BE2C (cell line): ENCODE data around the gene SCYGR6.

Experiments
- DNase-seq: peaks from one replicate; pipeline ENCODE4 v3.0.0-alpha.2; 2020
- H3K27me3 ChIP-seq: fragments of 250-450 bp; sonication (Bioruptor Pico); 2 replicates; pipeline ENCODE4 v1.5.1; 2020; ENCODE audit warnings: mild to moderate bottlenecking
- H3K36me3 ChIP-seq: fragments of 250-450 bp; sonication (Bioruptor Pico); 2 replicates; pipeline ENCODE4 v1.5.1; 2020; ENCODE audit warnings: mild to moderate bottlenecking
- H3K4me1 ChIP-seq: fragments of 250-450 bp; sonication (Bioruptor Pico); 2 replicates; pipeline ENCODE4 v1.5.1; 2020
- H3K4me3 ChIP-seq: 2 replicates; pipeline ENCODE4 v1.5.1; 2011; ENCODE audit warnings: low read depth, low read length
- H3K9me3 ChIP-seq: fragments of 250-450 bp; sonication (Bioruptor Pico); 2 replicates; pipeline ENCODE4 v1.5.1; 2020
- CTCF ChIP-seq: IDR thresholded peaks from 2 replicates; pipeline ENCODE4 v1.5.1; 2012; ENCODE audit warnings: mild to moderate bottlenecking, low read depth, low read length

The SCYGR6 gene

GRCh38 chr2:227703961-227704360 is 20.6 kb downstream of the SCYGR6 start:
- TF ChIP-seq CTCF, result no peak
- Histone ChIP-seq H3K36me3 (no peaks in the 10 kb centered on the region), H3K4me1 (no peaks in the 10 kb centered on the region), H3K4me3 (no peak overlapping the region), H3K27me3 (peaks cover 16% of the 10 kb centered on the region), H3K9me3 (no peaks in the 10 kb centered on the region)
- DNase-seq, result no peak

- Histone ChIP-seq H3K4me1 (no peaks in the 10 kb centered on the region), H3K27me3 (peaks cover 18% of the 10 kb centered on the region), H3K9me3 (no peaks in the 10 kb centered on the region), H3K36me3 (no peaks in the 10 kb centered on the region), H3K4me3 (no peak overlapping the region)
- DNase-seq, result no peak
- no peak for TF ChIP-seq CTCF
Observed at GRCh38 chr2:227703280-227703732, 21.3 kb downstream of the SCYGR6 start.

GRCh38 chr2:227701556-227701955 is 23.0 kb downstream of the SCYGR6 start:
- peaks cover 17% of the 10 kb centered on the region for H3K27me3 ChIP-seq
- H3K9me3 ChIP-seq, result no peaks in the 10 kb centered on the region
- TF ChIP-seq CTCF, result no peak
- no peaks in the 10 kb centered on the region for H3K4me1 ChIP-seq
- DNase-seq, result no peak
- no peak overlapping the region for H3K4me3 ChIP-seq
- no peaks in the 10 kb centered on the region for H3K36me3 ChIP-seq

GRCh38 chr2:227696990-227697679 is 27.4 kb downstream of the SCYGR6 start:
- TF ChIP-seq CTCF, result no peak
- DNase-seq, result no peak
- no peaks in the 10 kb centered on the region for H3K4me1 ChIP-seq
- no peaks in the 10 kb centered on the region for H3K36me3 ChIP-seq
- no peaks in the 10 kb centered on the region for H3K9me3 ChIP-seq
- H3K4me3 ChIP-seq, result no peak overlapping the region
- H3K27me3 ChIP-seq, result peaks cover 9% of the 10 kb centered on the region; the same call in 1 of the 2 replicates

GRCh38 chr2:227687189-227687588 is 37.4 kb downstream of the SCYGR6 start:
- DNase-seq, result no peak
- Histone ChIP-seq H3K4me3 (no peak overlapping the region), H3K27me3 (no peaks in the 10 kb centered on the region), H3K36me3 (no peaks in the 10 kb centered on the region), H3K4me1 (no peaks in the 10 kb centered on the region), H3K9me3 (no peaks in the 10 kb centered on the region)
- no peak for TF ChIP-seq CTCF

GRCh38 chr2:227684258-227684657 is 40.3 kb downstream of the SCYGR6 start:
- H3K9me3 ChIP-seq, result no peaks in the 10 kb centered on the region
- H3K4me3 ChIP-seq, result no peak overlapping the region
- H3K27me3 ChIP-seq, result no peaks in the 10 kb centered on the region
- DNase-seq, result no peak
- no peak for TF ChIP-seq CTCF
- no peaks in the 10 kb centered on the region for H3K36me3 ChIP-seq
- H3K4me1 ChIP-seq, result no peaks in the 10 kb centered on the region
